Measurements from ENCODE around the gene MACF1. TPM values are rescaled to one million over a fixed set of nuclear protein-coding genes. Genes with fewer than 3 reads are reported as not detected.

The MACF1 gene
- polyA plus RNA-seq, 1 of the 3 experiments (the other 2 are of a cell fraction) = 37.6 TPM

- Histone ChIP-seq H3K4me3 (ENCODE audit: low read depth in 2 of 2, low read length in 1 of 2) (no peak overlapping the region), H3K4me1 (ENCODE audit: control insufficient read depth in 1 of 2, insufficient read depth in 2 of 2, low read depth in 1 of 2, low read length in 1 of 2) (peaks cover 0 to 9% of the 10 kb centered on the region in 2 experiments; a peak in 3 of 4 replicates), H4K20me1 (ENCODE audit: insufficient read depth) (peaks cover 53% of the 10 kb centered on the region), H3K9me3 (no peaks in the 10 kb centered on the region), H3K79me2 (ENCODE audit: insufficient read depth) (peaks cover 93% of the 10 kb centered on the region), H3F3A (replicated peaks; ENCODE audit: insufficient read depth) (peaks cover 8% of the 10 kb centered on the region), H3K9ac (no peak overlapping the region), H3K9me2 (no peaks in the 10 kb centered on the region), H3K4me2 (no peak overlapping the region), H2AFZ (ENCODE audit: low read depth) (no peak overlapping the region), H3K27me3 (ENCODE audit: insufficient read depth) (no peaks in the 10 kb centered on the region), H3K27ac (ENCODE audit: low read depth in 2 of 2, low read length in 1 of 2) (no peak overlapping the region), H3K36me3 (replicated peaks in 1 of 2; ENCODE audit: control insufficient read depth in 1 of 2, insufficient read depth in 2 of 2, low read length in 1 of 2) (peaks cover 0 to 5% of the 10 kb centered on the region in 2 experiments)
- no peak for DNase-seq
- ChIA-PET POLR2A (no interaction called here), CTCF (interaction anchor here (0.6 to 1.6 kb wide), 4 partner anchors 13 to 177 kb away, joined by 3 to 5 read pairs (median 3); no protein-coding TSS in a partner anchor)
- 93% methylated on average over 6 of the region's 6 CpGs for WGBS (ENCODE audit: low lambda C conversion rate)
- TF ChIP-seq ELF1 (IDR thresholded peaks at IDR 0.05) = no peak
- no peak for TF ChIP-seq MEF2A (IDR thresholded peaks at IDR 0.05; ENCODE audit: borderline replicate concordance, low read depth)
- no peak for TF ChIP-seq RAD21 (IDR thresholded peaks at IDR 0.05; ENCODE audit: low read length)
- TF ChIP-seq RCOR1 (IDR thresholded peaks at IDR 0.05; ENCODE audit: low read length) = no peak
- no peak for TF ChIP-seq NRF1 (IDR thresholded peaks at IDR 0.05; ENCODE audit: low read depth, low read length)
- no peak for TF ChIP-seq CHD2 (IDR thresholded peaks at IDR 0.05; ENCODE audit: low read length, partially characterized antibody)
- TF ChIP-seq MXI1 (IDR thresholded peaks at IDR 0.05; ENCODE audit: low read depth, low read length) = no peak
- no peak for TF ChIP-seq GABPA (IDR thresholded peaks at IDR 0.05; ENCODE audit: low read depth)
- TF ChIP-seq SMC3 (IDR thresholded peaks at IDR 0.05; ENCODE audit: low read depth, low read length) = no peak
- no peak for TF ChIP-seq REST (IDR thresholded peaks at IDR 0.05; ENCODE audit: low read depth, low read length)
- no peak for TF ChIP-seq CTCF (IDR thresholded peaks at IDR 0.05)
- no peak for TF ChIP-seq EZH2phosphoT487 (IDR thresholded peaks at IDR 0.05; ENCODE audit: borderline replicate concordance, low read depth)
- TF ChIP-seq TEAD4 (IDR thresholded peaks at IDR 0.05; ENCODE audit: borderline replicate concordance, insufficient read depth) = no peak
- no peak for TF ChIP-seq TCF12 (IDR thresholded peaks at IDR 0.05)
- TF ChIP-seq USF1 (IDR thresholded peaks at IDR 0.05; ENCODE audit: borderline replicate concordance, low read depth) = no peak
- no peak for TF ChIP-seq IRF3 (IDR thresholded peaks at IDR 0.05; ENCODE audit: low read depth, low read length)
Measured at GRCh38 chr1:39275836-39276507, 71.5 kb downstream of the MACF1 start.

Measured in SK-N-SH (cell line).